Suppressor macrophage treated with lipopolysaccharide for 4 hours (primary cell): ENCODE results near the gene COPS4.
"Not testable (repeated sequence)": the region's sequence is repeated elsewhere in the genome, so short reads cannot be mapped to it uniquely, and the experiment has no call there.

ENCODE experiments used
- DNase-seq: peaks from one replicate; pipeline ENCODE4 v3.0.0-alpha.2; 2020

The COPS4 gene

GRCh38 chr4:83024233-83024632, 10.8 kb upstream of the COPS4 start:
- no peak for DNase-seq

- no peak for DNase-seq
Observed at GRCh38 chr4:83025563-83025962, 9.4 kb upstream of the COPS4 start.

GRCh38 chr4:83028976-83029375, 6.0 kb upstream of the COPS4 start:
- no peak for DNase-seq

- no peak for DNase-seq
Observed at GRCh38 chr4:83029688-83030087, 5.3 kb upstream of the COPS4 start.

- DNase-seq: peak; percentile 16
Observed at GRCh38 chr4:83036991-83037665, 2.1 kb downstream of the COPS4 start.

GRCh38 chr4:83040269-83040668, 5.3 kb downstream of the COPS4 start:
- no peak for DNase-seq

- not testable (repeated sequence) for DNase-seq
Observed at GRCh38 chr4:83043157-83043556, 8.2 kb downstream of the COPS4 start.

- DNase-seq: peak; percentile 34
Observed at GRCh38 chr4:83043801-83044407, 8.9 kb downstream of the COPS4 start.

GRCh38 chr4:83046693-83047473, 11.9 kb downstream of the COPS4 start:
- no peak for DNase-seq

- peak; percentile 33 for DNase-seq
Observed at GRCh38 chr4:83048781-83049180, 13.8 kb downstream of the COPS4 start.

GRCh38 chr4:83054928-83055327, 19.9 kb downstream of the COPS4 start:
- peak; percentile 23 for DNase-seq

- DNase-seq: no peak
Observed at GRCh38 chr4:83062739-83063138, 27.8 kb downstream of the COPS4 start.

- peak; percentile 29 for DNase-seq
Observed at GRCh38 chr4:83065266-83065665, 30.3 kb downstream of the COPS4 start.

GRCh38 chr4:83067058-83067639, 32.2 kb downstream of the COPS4 start:
- no peak for DNase-seq

- DNase-seq: no peak
Observed at GRCh38 chr4:83071116-83071515, 36.1 kb downstream of the COPS4 start.

GRCh38 chr4:83074086-83074704, 39.2 kb downstream of the COPS4 start:
- DNase-seq: peak; percentile 88

GRCh38 chr4:83074783-83075182, 39.8 kb downstream of the COPS4 start:
- DNase-seq: not testable (repeated sequence)

- DNase-seq: peak; percentile 61
Observed at GRCh38 chr4:83075311-83076095, 40.5 kb downstream of the COPS4 start.

GRCh38 chr4:83080561-83080960, 45.6 kb downstream of the COPS4 start:
- peak; percentile 11 for DNase-seq

GRCh38 chr4:83082777-83083176, 47.8 kb downstream of the COPS4 start:
- no peak for DNase-seq

GRCh38 chr4:83083925-83084475, 49.0 kb downstream of the COPS4 start:
- peak; percentile 35 for DNase-seq

GRCh38 chr4:83084956-83085355, 50.0 kb downstream of the COPS4 start:
- DNase-seq: not testable (repeated sequence)
